NK-92 (cell line): ENCODE results near the gene MTRF1L.
"Not testable (repeated sequence)": the region's sequence is repeated elsewhere in the genome, so short reads cannot be mapped to it uniquely, and the experiment has no call there.

Experiments used
- DNase-seq: peaks from one replicate; lab custom pipeline; 2025; ENCODE audit not compliant: unreplicated experiment; lab: John Stamatoyannopoulos, UW

MTRF1L gene

GRCh38 chr6:152975204-152975915 is 27.1 kb downstream of the MTRF1L start:
- no peak for DNase-seq

GRCh38 chr6:152973916-152974315 is 28.6 kb downstream of the MTRF1L start:
- DNase-seq = no peak

- no peak for DNase-seq
Observed at GRCh38 chr6:152969688-152970418, 32.7 kb downstream of the MTRF1L start.

GRCh38 chr6:152966168-152966894 is 36.2 kb downstream of the MTRF1L start:
- DNase-seq = not testable (repeated sequence)

GRCh38 chr6:152959333-152959732 is 43.2 kb downstream of the MTRF1L start:
- DNase-seq = no peak

GRCh38 chr6:152957796-152958195 is 44.7 kb downstream of the MTRF1L start:
- DNase-seq = no peak

- no peak for DNase-seq
Observed at GRCh38 chr6:152954443-152954842, 48.1 kb downstream of the MTRF1L start.

- no peak for DNase-seq
Observed at GRCh38 chr6:152952866-152953509, 49.5 kb downstream of the MTRF1L start.

- no peak for DNase-seq
Observed at GRCh38 chr6:152952045-152952444, 50.5 kb downstream of the MTRF1L start.

GRCh38 chr6:152950240-152950639 is 52.3 kb downstream of the MTRF1L start:
- DNase-seq = no peak

GRCh38 chr6:152948150-152948768 is 54.2 kb downstream of the MTRF1L start:
- DNase-seq = no peak

GRCh38 chr6:152946995-152947394 is 55.5 kb downstream of the MTRF1L start:
- DNase-seq = no peak

- no peak for DNase-seq
Observed at GRCh38 chr6:152946484-152946883, 56.0 kb downstream of the MTRF1L start.

GRCh38 chr6:152943260-152943897 is 59.1 kb downstream of the MTRF1L start:
- DNase-seq = no peak

- DNase-seq = no peak
Observed at GRCh38 chr6:152942319-152942869, 60.1 kb downstream of the MTRF1L start.

- DNase-seq = no peak
Observed at GRCh38 chr6:152941746-152942145, 60.8 kb downstream of the MTRF1L start.
